Spinal cord (tissue), 10 donors: ENCODE results near the gene LRMDA. TPM values are rescaled to one million over a fixed set of nuclear protein-coding genes. Genes with fewer than 3 reads are reported as not detected.

ENCODE experiments used
- DNase-seq, 6 donors: peaks; one replicate each; pipeline versions ENCODE4 v3.0.0 to v3.0.0-alpha.2; 2013 to 2015; ENCODE audit warnings: low spot score in 6 of 6, low read depth in 4 of 6
- H3K27ac ChIP-seq: one replicate; pipeline ENCODE4 v1.5.1; 2013; ENCODE audit warnings: low read depth, low read length, control low read depth
- H3K27me3 ChIP-seq: one replicate; pipeline ENCODE4 v1.6.1; 2013; ENCODE audit warnings: low read length; ENCODE audit not compliant: control insufficient read depth, insufficient read depth
- H3K36me3 ChIP-seq: one replicate; pipeline ENCODE4 v1.6.1; 2013; ENCODE audit warnings: low read length; ENCODE audit not compliant: control insufficient read depth, insufficient read depth
- H3K4me1 ChIP-seq: one replicate; pipeline ENCODE4 v1.6.1; 2013; ENCODE audit warnings: low read length; ENCODE audit not compliant: control insufficient read depth, insufficient read depth
- H3K4me3 ChIP-seq: one replicate; pipeline ENCODE4 v1.5.1; 2013; ENCODE audit warnings: low read depth, low read length, control low read depth
- H3K9me3 ChIP-seq: one replicate; pipeline ENCODE4 v1.6.1; 2013; ENCODE audit warnings: low read length; ENCODE audit not compliant: control insufficient read depth, insufficient read depth
- WGBS: methylation state at CpG from one replicate; pipeline ENCODE4 v1.1.5; 2013; ENCODE audit warnings: missing lambda C conversion rate; ENCODE audit not compliant: insufficient coverage; 5-methylcytosine and 5-hydroxymethylcytosine counted together
- polyA plus RNA-seq, 2 donors: library from polyadenylated mRNA; unstranded; fragments of 120-200 nt; gene quantifications; one replicate each; pipeline ENCODE4 v1.2.1, GENCODE V29; 2013; ENCODE audit not compliant: insufficient read length in 2 of 2
- total RNA-seq, 2 donors: library from RNA; depleted of rRNA in 1 of 2; stranded (reverse); fragments of 120-200 nt in 1 of 2; fragments of >200 nt in 1 of 2; gene quantifications; one replicate each; pipeline versions ENCODE4 v1.2.3 to v1.2.4, GENCODE V29; 2013 to 2014
- donor health status: healthy.

Gene LRMDA
- total and polyA plus RNA-seq, 4 donors, result 5.6 to 9.9 (median 7.2) TPM

- Histone ChIP-seq H3K27me3 (no peaks in the 10 kb centered on the region), H3K4me1 (no peaks in the 10 kb centered on the region), H3K9me3 (no peaks in the 10 kb centered on the region), H3K36me3 (no peaks in the 10 kb centered on the region), H3K4me3 (no peak overlapping the region), H3K27ac (no peak overlapping the region)
- no peak for DNase-seq
- no CpG with 5 or more reads among the region's 1 CpG for WGBS
Observed at GRCh38 chr10:75894761-75895160, 463.3 kb downstream of the LRMDA start.

GRCh38 chr10:75895259-75895658 lies 463.8 kb downstream of the LRMDA start:
- Histone ChIP-seq H3K4me1 (no peaks in the 10 kb centered on the region), H3K27me3 (no peaks in the 10 kb centered on the region), H3K27ac (no peak overlapping the region), H3K4me3 (no peak overlapping the region), H3K36me3 (no peaks in the 10 kb centered on the region), H3K9me3 (no peaks in the 10 kb centered on the region)
- no peak for DNase-seq

- DNase-seq, result no peak
- Histone ChIP-seq H3K27me3 (no peaks in the 10 kb centered on the region), H3K9me3 (no peaks in the 10 kb centered on the region), H3K4me3 (no peak overlapping the region), H3K36me3 (no peaks in the 10 kb centered on the region), H3K27ac (no peak overlapping the region), H3K4me1 (peaks cover 7% of the 10 kb centered on the region)
- WGBS, result 20% methylated on average over 1 of the region's 3 CpGs
Observed at GRCh38 chr10:75899816-75900390, 468.5 kb downstream of the LRMDA start.

- no CpG with 5 or more reads among the region's 5 CpGs for WGBS
- no peak for DNase-seq
- H3K4me1 ChIP-seq, result peaks cover 7% of the 10 kb centered on the region
- H3K27ac ChIP-seq, result no peak overlapping the region
- peaks cover 3% of the 10 kb centered on the region for H3K27me3 ChIP-seq
- H3K4me3 ChIP-seq, result no peak overlapping the region
- no peaks in the 10 kb centered on the region for H3K9me3 ChIP-seq
- H3K36me3 ChIP-seq, result no peaks in the 10 kb centered on the region
Observed at GRCh38 chr10:75902816-75903215, 471.4 kb downstream of the LRMDA start.

GRCh38 chr10:75904499-75905283 lies 473.3 kb downstream of the LRMDA start:
- 23% methylated on average over 11 of the region's 15 CpGs for WGBS
- DNase-seq, result peak in 3 of 6 donors; percentile 28 to 76 (median 49)

GRCh38 chr10:75905490-75905889 lies 474.1 kb downstream of the LRMDA start:
- H3K9me3 ChIP-seq, result no peaks in the 10 kb centered on the region
- 89% methylated on average over 3 of the region's 4 CpGs for WGBS
- peaks cover 7% of the 10 kb centered on the region for H3K4me1 ChIP-seq
- H3K4me3 ChIP-seq, result no peak overlapping the region
- no peaks in the 10 kb centered on the region for H3K36me3 ChIP-seq
- no peak for DNase-seq
- H3K27ac ChIP-seq, result no peak overlapping the region
- H3K27me3 ChIP-seq, result peaks cover 3% of the 10 kb centered on the region

More at GRCh38 chr10:75904499-75905283, 473.3 kb downstream of the LRMDA start:
- Histone ChIP-seq H3K27ac (no peak overlapping the region), H3K4me1 (peaks cover 7% of the 10 kb centered on the region), H3K27me3 (peaks cover 3% of the 10 kb centered on the region), H3K36me3 (no peaks in the 10 kb centered on the region), H3K4me3 (no peak overlapping the region), H3K9me3 (no peaks in the 10 kb centered on the region)

GRCh38 chr10:75910032-75910431 lies 478.6 kb downstream of the LRMDA start:
- Histone ChIP-seq H3K4me1 (peaks cover 3% of the 10 kb centered on the region), H3K27me3 (peaks cover 3% of the 10 kb centered on the region), H3K4me3 (no peak overlapping the region), H3K36me3 (no peaks in the 10 kb centered on the region), H3K27ac (no peak overlapping the region), H3K9me3 (no peaks in the 10 kb centered on the region)
- WGBS, result no CpG with 5 or more reads among the region's 2 CpGs
- DNase-seq, result peak in 2 of 6 donors; percentile 36 to 43

GRCh38 chr10:75911426-75911825 lies 480.0 kb downstream of the LRMDA start:
- Histone ChIP-seq H3K27ac (no peak overlapping the region), H3K4me3 (no peak overlapping the region), H3K36me3 (no peaks in the 10 kb centered on the region), H3K27me3 (no peaks in the 10 kb centered on the region), H3K4me1 (peaks cover 7% of the 10 kb centered on the region), H3K9me3 (no peaks in the 10 kb centered on the region)
- DNase-seq, result no peak
- 78% methylated on average over 1 of the region's 2 CpGs for WGBS

GRCh38 chr10:75916906-75917305 lies 485.5 kb downstream of the LRMDA start:
- DNase-seq, result peak in 3 of 6 donors; percentile 26 to 68 (median 66)
- H3K36me3 ChIP-seq, result no peaks in the 10 kb centered on the region
- WGBS, result 0% methylated on average over 2 of the region's 3 CpGs

GRCh38 chr10:75919913-75920312 lies 488.5 kb downstream of the LRMDA start:
- no CpG with 5 or more reads among the region's 2 CpGs for WGBS
- Histone ChIP-seq H3K36me3 (no peaks in the 10 kb centered on the region), H3K4me3 (no peak overlapping the region), H3K9me3 (no peaks in the 10 kb centered on the region), H3K4me1 (peaks cover 17% of the 10 kb centered on the region), H3K27ac (no peak overlapping the region), H3K27me3 (peaks cover 3% of the 10 kb centered on the region)
- DNase-seq, result no peak

More at GRCh38 chr10:75916906-75917305, 485.5 kb downstream of the LRMDA start:
- Histone ChIP-seq H3K27ac (no peak overlapping the region), H3K27me3 (no peaks in the 10 kb centered on the region), H3K4me1 (peaks cover 14% of the 10 kb centered on the region), H3K4me3 (no peak overlapping the region), H3K9me3 (no peaks in the 10 kb centered on the region)
